ENCODE measurements around the gene HYPK.
"Not testable (repeated sequence)": the region's sequence is repeated elsewhere in the genome, so short reads cannot be mapped to it uniquely, and the experiment has no call there.

HYPK gene

DNA sequence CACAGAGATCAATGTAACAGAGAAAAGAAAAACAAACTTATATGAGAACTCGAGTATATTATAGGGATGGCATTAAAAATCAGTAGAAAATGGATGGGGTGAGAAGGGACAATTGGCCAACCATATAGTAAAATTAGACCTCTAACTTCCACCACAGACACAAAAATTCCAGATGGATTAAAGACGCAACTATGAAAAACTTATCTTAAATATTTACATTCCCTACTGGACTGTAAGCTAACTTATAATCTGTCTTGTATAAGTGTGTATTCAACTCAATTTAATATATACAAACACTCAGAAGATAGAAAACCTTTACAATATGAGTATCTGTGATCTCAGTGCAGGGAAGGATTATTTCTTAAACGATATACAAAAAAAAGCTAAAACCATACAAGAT, 21.1 kb downstream of the HYPK start:
- TF ChIP-seq, protein P1, sequence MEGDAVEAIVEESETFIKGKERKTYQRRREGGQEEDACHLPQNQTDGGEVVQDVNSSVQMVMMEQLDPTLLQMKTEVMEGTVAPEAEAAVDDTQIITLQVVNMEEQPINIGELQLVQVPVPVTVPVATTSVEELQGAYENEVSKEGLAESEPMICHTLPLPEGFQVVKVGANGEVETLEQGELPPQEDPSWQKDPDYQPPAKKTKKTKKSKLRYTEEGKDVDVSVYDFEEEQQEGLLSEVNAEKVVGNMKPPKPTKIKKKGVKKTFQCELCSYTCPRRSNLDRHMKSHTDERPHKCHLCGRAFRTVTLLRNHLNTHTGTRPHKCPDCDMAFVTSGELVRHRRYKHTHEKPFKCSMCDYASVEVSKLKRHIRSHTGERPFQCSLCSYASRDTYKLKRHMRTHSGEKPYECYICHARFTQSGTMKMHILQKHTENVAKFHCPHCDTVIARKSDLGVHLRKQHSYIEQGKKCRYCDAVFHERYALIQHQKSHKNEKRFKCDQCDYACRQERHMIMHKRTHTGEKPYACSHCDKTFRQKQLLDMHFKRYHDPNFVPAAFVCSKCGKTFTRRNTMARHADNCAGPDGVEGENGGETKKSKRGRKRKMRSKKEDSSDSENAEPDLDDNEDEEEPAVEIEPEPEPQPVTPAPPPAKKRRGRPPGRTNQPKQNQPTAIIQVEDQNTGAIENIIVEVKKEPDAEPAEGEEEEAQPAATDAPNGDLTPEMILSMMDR (IDR thresholded peaks at IDR 0.05; ENCODE audit: low read depth, low read length): no peak
- H3K4me3 ChIP-seq (ENCODE audit: low read depth, low read length): peak overlapping the region; percentile 43

DNA sequence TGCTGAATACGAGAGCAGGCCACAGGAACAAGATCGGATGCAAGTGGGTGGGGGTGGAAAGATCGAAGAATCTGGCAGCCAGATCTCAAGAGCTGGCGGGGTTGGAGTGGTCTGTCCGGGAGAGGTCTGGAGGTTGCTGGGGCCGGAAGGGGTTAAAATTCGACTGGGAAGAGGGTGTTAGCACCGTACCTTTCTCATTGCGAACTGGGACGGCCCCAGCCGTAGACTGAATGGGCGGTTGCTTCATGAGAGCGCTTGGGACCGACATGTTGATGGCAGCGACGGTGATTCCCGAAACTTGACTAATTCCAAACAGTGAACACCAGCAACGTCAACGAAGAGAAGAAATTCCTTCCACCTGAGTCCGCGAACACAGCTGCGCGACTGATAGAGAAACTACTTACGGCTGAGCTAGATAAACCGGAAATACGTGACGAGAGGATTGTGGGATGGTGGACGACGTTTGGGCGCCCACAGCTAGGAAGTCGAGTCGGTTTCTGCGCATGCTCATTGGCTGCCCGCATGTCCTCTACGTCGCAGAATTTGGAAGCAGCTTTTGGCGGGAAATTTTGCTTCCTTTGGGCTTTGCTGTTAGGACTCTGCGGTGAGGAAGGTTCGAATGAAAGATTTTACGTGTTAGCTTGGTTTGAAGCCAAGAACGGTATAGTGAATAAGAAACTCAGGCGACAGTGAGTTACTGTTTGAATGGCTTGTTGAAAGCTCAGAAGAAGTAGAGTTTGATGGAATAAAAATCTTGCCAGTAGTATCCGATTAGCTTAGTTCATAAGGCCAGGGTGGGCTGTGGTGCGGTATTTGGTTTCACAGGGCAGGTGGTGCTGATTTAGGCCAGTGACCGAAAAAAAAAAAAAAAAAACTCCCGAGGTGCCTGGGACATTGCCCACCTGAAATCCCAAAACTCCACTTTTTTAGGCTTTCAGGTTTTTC, 24.2 kb downstream of the HYPK start, which contains the start of gene MFAP1:
Gene MFAP1, minus strand, starts transcription at position 389 of the 945 bp plus-strand sequence. Its CDS starts 121 bp downstream, at position 268.
- peak within 1 kb of the TSS; percentile 81 for H3K4me3 ChIP-seq (ENCODE audit: low read depth, low read length)
- TF ChIP-seq, protein P1 (IDR thresholded peaks at IDR 0.05; ENCODE audit: low read depth, low read length): no peak

DNA sequence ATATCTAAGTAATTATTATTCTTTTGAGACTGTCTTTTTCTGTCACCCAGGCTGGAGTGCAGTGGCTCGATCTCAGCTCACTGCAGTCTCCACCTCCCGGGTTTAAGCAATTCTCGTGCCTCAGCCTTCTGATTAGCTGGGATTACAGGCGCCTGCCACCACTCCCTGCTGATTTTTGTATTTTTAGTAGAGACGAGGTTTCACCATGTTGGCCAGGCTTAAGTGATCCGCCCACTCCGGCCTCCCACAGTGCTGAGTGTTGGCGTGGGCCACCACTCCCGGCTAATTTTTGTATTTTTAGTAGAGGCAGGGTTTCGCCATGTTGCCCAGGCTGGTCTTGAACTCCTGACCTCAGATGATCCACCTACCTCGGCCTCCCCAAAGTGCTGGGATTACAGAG, 24.9 kb downstream of the HYPK start:
- not testable (repeated sequence) for H3K4me3 ChIP-seq (ENCODE audit: low read depth, low read length)

GRCh38 chr15:43826029-43826507, 25.7 kb downstream of the HYPK start:
- TF ChIP-seq, protein P1 (IDR thresholded peaks at IDR 0.05; ENCODE audit: low read depth, low read length): no peak

GRCh38 chr15:43826508-43827341, 26.3 kb downstream of the HYPK start, which contains the start of gene WDR76:
Gene WDR76 (plus strand): TSS chr15:43827002. CDS start chr15:43827033, 31 bp downstream.
- TF ChIP-seq, protein P1 (IDR thresholded peaks at IDR 0.05; ENCODE audit: low read depth, low read length): no peak
- peak within 1 kb of the TSS; percentile 73 for H3K4me3 ChIP-seq (ENCODE audit: low read depth, low read length)

More at GRCh38 chr15:43826029-43826507, 25.7 kb downstream of the HYPK start:
- H3K4me3 ChIP-seq (ENCODE audit: low read depth, low read length): peak overlapping the region; percentile 73

DNA sequence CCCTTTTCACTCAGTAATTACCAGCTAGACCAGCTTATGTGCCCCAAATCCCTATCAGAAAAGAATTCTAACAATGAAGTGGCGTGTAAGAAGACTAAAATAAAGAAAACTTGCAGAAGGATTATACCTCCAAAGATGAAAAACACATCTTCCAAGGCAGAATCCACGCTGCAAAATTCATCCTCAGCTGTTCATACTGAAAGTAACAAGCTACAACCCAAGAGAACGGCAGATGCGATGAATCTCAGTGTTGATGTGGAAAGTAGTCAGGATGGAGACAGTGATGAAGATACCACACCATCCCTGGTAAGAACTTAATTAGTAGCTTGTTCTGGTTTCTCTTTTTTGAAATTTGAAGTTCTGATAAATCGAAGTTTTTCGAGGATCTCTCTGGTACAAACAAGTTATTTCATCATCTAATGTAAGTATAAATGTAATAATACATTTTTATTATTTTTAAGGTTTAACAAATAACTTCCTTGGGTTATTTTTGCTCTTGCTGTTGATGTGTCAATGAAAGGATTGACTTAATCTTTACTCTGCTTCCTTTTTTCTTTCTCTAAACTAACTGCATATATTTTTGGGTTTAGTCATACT, 27.8 kb downstream of the HYPK start:
- TF ChIP-seq, protein P1 (IDR thresholded peaks at IDR 0.05; ENCODE audit: low read depth, low read length): no peak
- peak overlapping the region; percentile 73 for H3K4me3 ChIP-seq (ENCODE audit: low read depth, low read length)

- not testable (repeated sequence) for H3K4me3 ChIP-seq (ENCODE audit: low read depth, low read length)
These were observed 29.6 kb downstream of the HYPK start for GRCh38 chr15:43829951-43830540.

- H3K4me3 ChIP-seq (ENCODE audit: low read depth, low read length): not testable (repeated sequence)
These were observed 30.4 kb downstream of the HYPK start for GRCh38 chr15:43830691-43831275.

DNA sequence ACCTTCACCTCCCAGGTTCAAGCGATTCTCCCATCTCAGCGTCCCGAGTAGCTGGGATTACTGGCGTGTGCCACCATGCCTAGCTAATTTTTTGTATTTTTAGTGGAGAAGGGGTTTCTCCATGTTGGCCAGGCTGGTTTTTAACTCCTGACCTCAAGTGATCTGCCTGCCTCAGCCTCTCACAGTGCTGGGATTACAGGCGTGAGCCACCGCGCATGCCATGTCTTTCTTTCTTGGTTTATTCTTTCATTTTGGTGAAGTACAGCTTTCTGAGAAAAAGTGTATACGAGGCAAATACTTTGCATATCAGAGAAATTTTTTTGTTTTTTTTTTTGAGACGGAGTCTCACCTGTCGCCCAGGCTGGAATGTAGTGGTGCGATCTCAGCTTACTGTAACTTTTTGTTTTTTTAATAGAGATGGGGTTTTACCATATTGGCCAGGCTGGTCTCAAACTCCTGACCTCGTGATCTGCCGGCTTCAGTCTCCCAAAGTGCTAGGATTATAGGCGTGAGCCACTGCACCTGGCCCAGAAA, 31.2 kb downstream of the HYPK start:
- not testable (repeated sequence) for H3K4me3 ChIP-seq (ENCODE audit: low read depth, low read length)

- H3K4me3 ChIP-seq (ENCODE audit: low read depth, low read length): not testable (repeated sequence)
These were observed 32.1 kb downstream of the HYPK start for GRCh38 chr15:43832485-43832884.
